AML-193 (cell line): ENCODE results near the gene CST8.

ENCODE experiments used
- DNase-seq, 2 experiments: peaks; one replicate each; lab custom pipeline; 2025; lab: John Stamatoyannopoulos, UW

Gene CST8

DNA sequence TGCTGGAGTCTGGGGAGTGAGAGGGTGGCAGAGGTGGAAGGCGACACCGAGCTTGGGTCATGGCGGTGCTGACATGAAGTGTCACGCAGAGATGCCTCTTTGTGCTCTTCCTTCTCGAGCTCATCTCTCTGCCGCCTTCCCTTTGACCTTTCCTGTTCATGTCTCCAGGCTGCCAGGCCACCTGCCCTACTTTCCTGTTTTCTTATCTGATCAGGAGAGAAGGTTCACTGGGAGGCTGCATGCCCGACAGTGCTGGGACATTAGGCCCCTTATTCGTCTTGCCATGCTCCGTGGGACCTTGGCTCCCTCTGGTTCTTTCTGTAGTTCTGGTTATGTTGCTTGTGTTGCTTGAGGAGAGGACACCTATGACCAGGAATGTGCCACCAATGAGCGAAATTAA, 33.2 kb downstream of the CST8 start:
- DNase-seq = no peak

GRCh38 chr20:23526850-23527249, 35.9 kb downstream of the CST8 start:
- DNase-seq = no peak

- no peak for DNase-seq
These were observed 38.0 kb downstream of the CST8 start for GRCh38 chr20:23528867-23529431.

GRCh38 chr20:23530937-23531567, 40.1 kb downstream of the CST8 start:
- no peak for DNase-seq

GRCh38 chr20:23532533-23532932, 41.6 kb downstream of the CST8 start:
- no peak for DNase-seq

DNA sequence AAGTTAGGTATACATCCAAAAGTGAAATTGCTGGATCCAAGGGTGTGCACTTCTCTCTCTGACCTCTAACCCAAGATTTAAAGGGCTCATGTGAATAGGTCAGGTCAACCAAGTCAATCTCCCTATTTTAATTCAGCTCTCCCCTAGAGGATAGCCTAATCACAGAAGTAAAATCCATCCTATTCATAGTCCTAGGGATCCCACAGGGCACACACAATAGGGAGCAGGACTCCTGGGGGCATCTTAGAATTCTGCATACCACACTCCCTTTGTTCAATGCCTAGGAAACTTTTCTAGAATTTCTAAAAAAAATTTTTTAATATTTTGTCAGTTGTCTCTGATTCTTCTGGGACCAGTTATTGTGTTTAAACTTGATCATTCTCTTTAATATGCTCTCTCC, 42.2 kb downstream of the CST8 start:
- no peak for DNase-seq

GRCh38 chr20:23534801-23535593, 44.1 kb downstream of the CST8 start:
- no peak for DNase-seq

DNA sequence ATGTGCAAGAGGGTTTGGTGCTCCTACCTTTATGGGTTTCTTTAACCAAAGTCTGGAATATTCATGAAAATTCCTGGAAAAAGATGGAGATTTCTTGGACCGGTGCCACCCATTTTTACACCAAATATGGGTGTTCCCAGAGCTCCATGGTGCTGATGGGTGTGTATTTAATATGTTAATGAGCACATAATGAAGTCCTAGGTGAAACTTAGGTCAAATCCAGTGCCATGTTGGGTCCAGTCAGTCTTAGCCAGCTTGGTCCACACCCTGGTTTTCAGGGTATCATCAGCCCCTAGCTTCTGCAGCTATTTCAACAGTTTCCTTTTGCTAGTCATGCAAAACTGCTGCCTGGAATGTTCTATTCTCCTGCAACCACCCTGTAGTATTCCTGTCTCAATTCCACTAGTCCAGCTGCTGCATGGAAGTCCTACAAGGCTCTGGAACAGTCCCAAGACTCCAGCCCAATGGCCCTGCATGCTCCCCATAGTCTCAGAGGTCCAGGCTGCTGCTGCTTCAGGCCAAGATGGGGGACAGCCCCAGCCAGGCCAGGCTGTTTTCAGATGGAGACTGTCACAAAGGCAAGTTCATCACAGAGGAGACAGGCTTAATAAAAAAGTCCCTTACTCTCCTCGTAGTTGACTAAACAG, 45.5 kb downstream of the CST8 start:
- DNase-seq = no peak

- DNase-seq = no peak
These were observed 46.1 kb downstream of the CST8 start for GRCh38 chr20:23537030-23537429.

DNA sequence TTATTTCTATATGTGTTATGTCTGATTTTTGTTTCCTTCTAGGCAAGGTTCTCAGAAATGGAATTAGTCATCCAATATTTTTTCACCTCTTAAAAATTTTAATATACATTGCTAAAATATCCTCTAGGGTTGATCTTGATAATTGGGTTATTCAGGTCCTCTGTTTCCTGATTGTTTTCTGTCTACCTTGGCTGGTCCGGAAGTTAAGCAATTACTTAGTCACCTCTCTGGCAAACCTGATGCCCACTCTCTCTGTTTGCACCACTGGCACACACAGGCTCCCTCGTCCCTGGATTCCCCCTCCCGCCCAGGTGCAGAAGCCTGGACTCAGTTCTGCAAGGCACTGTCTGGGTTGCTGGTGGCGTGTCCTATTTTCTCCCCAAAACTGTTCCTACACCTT, 49.7 kb downstream of the CST8 start:
- DNase-seq = no peak

- DNase-seq = no peak
These were observed 50.4 kb downstream of the CST8 start for GRCh38 chr20:23541330-23541729.

GRCh38 chr20:23541776-23542175, 50.9 kb downstream of the CST8 start:
- DNase-seq = no peak

DNA sequence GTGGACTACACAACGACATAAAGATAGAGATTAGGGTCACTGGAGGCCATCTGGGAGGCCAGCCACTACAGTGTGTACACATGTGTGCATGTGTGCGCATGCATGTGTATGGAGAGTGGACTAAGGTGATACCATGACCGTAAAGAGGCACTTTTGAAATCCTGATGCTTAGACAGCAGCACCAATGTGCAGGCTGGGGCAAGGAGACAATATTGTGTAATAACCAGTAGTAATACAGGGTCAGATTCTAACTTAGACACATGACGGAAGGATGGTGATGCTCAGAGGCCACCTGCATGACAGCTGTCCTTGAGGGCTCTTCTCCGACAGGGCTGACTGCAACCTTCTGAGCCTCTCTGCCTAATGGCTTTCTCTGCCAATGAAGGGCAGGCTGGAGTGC, 51.9 kb downstream of the CST8 start:
- no peak for DNase-seq

GRCh38 chr20:23544133-23544532, 53.2 kb downstream of the CST8 start:
- no peak for DNase-seq
